K562 (cell line): ENCODE measurements around the gene LENEP. TPM values are rescaled to one million over a fixed set of nuclear protein-coding genes. Genes with fewer than 3 reads are reported as not detected.

ENCODE experiments used
- CBFA2T3 ChIP-seq: fragments of 450-650 bp; IDR thresholded peaks from 2 replicates; pipeline ENCODE4 v1.6.1; 2017
- FOXJ3 ChIP-seq: sonication (generic); formaldehyde crosslinking; IDR thresholded peaks from 2 replicates; pipeline ENCODE4 v1.4.0; 2020; ENCODE audit warnings: mild to moderate bottlenecking, missing genetic modification reagents
- GTF2E2 ChIP-seq: fragments of 200-800 bp; sonication (Bioruptor generic); IDR thresholded peaks from 2 replicates; pipeline ENCODE4 v1.6.1; 2016; ENCODE audit warnings: missing genetic modification characterization, missing compliant biosample characterization
- HDAC2 ChIP-seq: fragments of 450-650 bp; IDR thresholded peaks from 2 replicates; pipeline ENCODE4 v1.6.1; 2016; ENCODE audit warnings: mild to moderate bottlenecking
- NFXL1 ChIP-seq: fragments of 450-650 bp; formaldehyde crosslinking; IDR thresholded peaks from 2 replicates; pipeline ENCODE4 v1.4.0; 2021; ENCODE audit warnings: mild to moderate bottlenecking
- POLR2AphosphoS5 ChIP-seq: IDR thresholded peaks from 2 replicates; pipeline ENCODE4 v1.6.1; 2011; ENCODE audit warnings: mild to moderate bottlenecking, low read depth, low read length, moderate library complexity; ENCODE audit not compliant: control insufficient read depth, insufficient read depth
- PRDM10 ChIP-seq: fragments of 450-650 bp; IDR thresholded peaks from 2 replicates; pipeline ENCODE4 v1.6.1; 2018; ENCODE audit not compliant: partially characterized antibody
- REST ChIP-seq, 2 experiments: fragments of 450-650 bp; formaldehyde crosslinking in 1 of 2; IDR thresholded peaks; 2 replicates each; pipeline versions ENCODE4 v1.4.0 to v1.6.1; 2014 to 2020; ENCODE audit warnings: mild to moderate bottlenecking in 2 of 2, borderline replicate concordance in 1 of 2, low read depth in 1 of 2
- ZNF197 ChIP-seq: fragments of 200-800 bp; sonication (Bioruptor generic); IDR thresholded peaks from 2 replicates; pipeline ENCODE4 v1.6.1; 2016; ENCODE audit warnings: low read depth, missing genetic modification characterization, missing compliant biosample characterization
- ZNF384 ChIP-seq: IDR thresholded peaks from 2 replicates; pipeline ENCODE4 v1.6.1; 2012; ENCODE audit warnings: low read depth, low read length, improper control_type of control experiment
- ZNF589 ChIP-seq: fragments of 200-800 bp; sonication (Bioruptor generic); IDR thresholded peaks from 2 replicates; pipeline ENCODE4 v1.6.1; 2016; ENCODE audit warnings: low read depth, missing genetic modification characterization, missing compliant biosample characterization
- ZNF780A ChIP-seq: fragments of 250-450 bp; sonication (Bioruptor Pico); IDR thresholded peaks from 2 replicates; pipeline ENCODE4 v1.5.0; 2021; ENCODE audit warnings: mild to moderate bottlenecking
- polyA plus RNA-seq, 8 experiments: library from polyadenylated mRNA; depleted of rRNA in 4 of 8; stranded (reverse) in 5 of 8; unstranded in 3 of 8; fragments of >200 nt; fragmentation: Nextera tagmentation in 2 of 8; fragmentation: Illumina TruSeq in 1 of 8; extraction: Ambion mirVana in 2 of 8; extraction: Trizol in 1 of 8; gene quantifications; 2 replicates each; pipeline versions ENCODE4 v1.2.1 to v1.2.3, GENCODE V29; 2011 to 2014; ENCODE audit warnings: inconsistent platforms in 1 of 8, missing spikeins in 1 of 8
- total RNA-seq, 7 experiments: library from RNA; depleted of rRNA in 6 of 7; stranded (reverse); fragments of >200 nt in 6 of 7; fragmentation: Illumina TruSeq in 2 of 7; extraction: Trizol in 2 of 7; gene quantifications; 2 replicates each; pipeline versions ENCODE4 v1.2.1 to v1.2.3, GENCODE V29; 2011 to 2021; ENCODE audit warnings: low replicate concordance in 1 of 7
- TF ChIP-seq, protein P1 (sequence below), 2 experiments: fragments of 450-650 bp; conservative IDR thresholded peaks; 2 replicates each; pipeline ENCODE4 v1.6.1; 2017; ENCODE audit warnings: mild to moderate bottlenecking in 2 of 2, moderate library complexity in 2 of 2

LENEP gene
- total and polyA plus RNA-seq, 9 of the 15 experiments (the other 6 are each of a cell fraction or from before 2014, with no cell fraction given) = 0.23 to 0.87 (median 0.67) TPM; not detected in 5

DNA sequence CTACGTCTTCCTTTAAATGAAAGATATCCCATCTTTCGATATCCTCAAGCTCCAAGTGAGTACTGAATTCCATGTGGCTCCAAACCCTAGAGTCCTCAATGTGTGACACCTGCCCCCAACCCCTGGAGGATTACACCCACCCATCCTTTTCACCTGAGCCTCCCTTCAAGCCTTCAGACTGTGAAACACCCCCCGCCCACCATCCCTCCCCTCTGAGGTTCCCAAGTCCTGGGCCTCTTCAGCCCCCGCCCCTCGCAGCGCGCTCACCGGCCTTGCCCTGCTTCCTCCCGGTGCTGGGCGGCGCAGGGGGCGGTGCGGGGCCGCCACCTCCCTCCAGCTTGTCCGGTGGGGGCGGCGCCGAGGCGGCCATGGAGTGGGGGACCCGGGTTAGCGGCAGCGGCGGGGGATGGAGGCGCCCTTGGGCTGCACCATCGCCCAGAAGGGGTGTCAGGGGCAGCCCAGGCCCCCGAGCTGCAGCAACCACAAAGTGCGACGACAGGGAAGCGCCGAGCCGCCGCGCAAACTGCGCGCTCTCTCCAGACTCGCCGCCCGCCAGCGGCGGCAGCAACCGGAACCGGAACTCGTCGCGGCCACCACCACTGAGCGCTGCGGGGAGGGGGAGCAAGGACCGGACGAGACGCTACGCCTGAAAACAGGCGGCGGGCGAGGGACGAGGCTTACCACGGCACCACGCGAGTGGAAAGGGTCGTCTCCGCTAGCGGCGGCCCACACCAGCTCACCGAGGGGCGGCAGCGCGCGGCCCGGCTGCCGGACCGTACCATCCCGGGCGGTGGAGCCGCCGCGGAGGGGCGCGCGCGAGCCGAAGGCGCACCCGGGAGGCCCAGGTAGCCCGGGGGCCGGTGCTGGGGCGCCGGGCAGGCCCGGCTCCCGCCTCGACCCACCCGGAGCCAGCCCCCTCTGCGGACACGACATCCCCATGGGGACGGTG lies 31.9 kb upstream of the LENEP start, which contains the start of gene PYGO2 (continued):
- TF ChIP-seq POLR2AphosphoS5 = peak; percentile 66
- no peak for TF ChIP-seq ZNF384
- TF ChIP-seq REST (IDR thresholded peaks at IDR 0.05; ENCODE audit: borderline replicate concordance) = peak; percentile 52
- peak; percentile 88 for TF ChIP-seq REST (CRISPR knock-in tag; IDR thresholded peaks at IDR 0.05; ENCODE audit: low read depth)
- TF ChIP-seq ZNF589 (CRISPR knock-in tag) = no peak
- no peak for TF ChIP-seq CBFA2T3
- TF ChIP-seq FOXJ3 = no peak
- peak; percentile 99 for TF ChIP-seq PRDM10
- no peak for TF ChIP-seq NFXL1 (CRISPR knock-in tag)
- peak; percentile 48; the same call in 1 of the 2 replicates for TF ChIP-seq HDAC2
- TF ChIP-seq, protein P1, sequence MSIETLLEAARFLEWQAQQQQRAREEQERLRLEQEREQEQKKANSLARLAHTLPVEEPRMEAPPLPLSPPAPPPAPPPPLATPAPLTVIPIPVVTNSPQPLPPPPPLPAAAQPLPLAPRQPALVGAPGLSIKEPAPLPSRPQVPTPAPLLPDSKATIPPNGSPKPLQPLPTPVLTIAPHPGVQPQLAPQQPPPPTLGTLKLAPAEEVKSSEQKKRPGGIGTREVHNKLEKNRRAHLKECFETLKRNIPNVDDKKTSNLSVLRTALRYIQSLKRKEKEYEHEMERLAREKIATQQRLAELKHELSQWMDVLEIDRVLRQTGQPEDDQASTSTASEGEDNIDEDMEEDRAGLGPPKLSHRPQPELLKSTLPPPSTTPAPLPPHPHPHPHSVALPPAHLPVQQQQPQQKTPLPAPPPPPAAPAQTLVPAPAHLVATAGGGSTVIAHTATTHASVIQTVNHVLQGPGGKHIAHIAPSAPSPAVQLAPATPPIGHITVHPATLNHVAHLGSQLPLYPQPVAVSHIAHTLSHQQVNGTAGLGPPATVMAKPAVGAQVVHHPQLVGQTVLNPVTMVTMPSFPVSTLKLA (conservative IDR thresholded peaks at IDR 0.05) = peak; percentile 56 to 86
- TF ChIP-seq ZNF780A (CRISPR knock-in tag) = peak; percentile 28; the same call in 1 of the 2 replicates
- TF ChIP-seq GTF2E2 (tag) = peak; percentile 76; the same call in 1 of the 2 replicates
- TF ChIP-seq ZNF197 (CRISPR knock-in tag) = no peak
